Kidney epithelial cell (primary cell): Measurements from ENCODE around the gene IMMP2L. TPM values are rescaled to one million over a fixed set of nuclear protein-coding genes. Genes with fewer than 3 reads are reported as not detected.

Source experiments
- DNase-seq: peaks from one replicate; pipeline ENCODE4 v3.0.0-alpha.2; 2010; ENCODE audit warnings: low read depth
- H3K27me3 ChIP-seq: 2 replicates; pipeline ENCODE4 v1.6.0; 2011; ENCODE audit warnings: low read length; ENCODE audit not compliant: control insufficient read depth, insufficient read depth
- H3K36me3 ChIP-seq: 2 replicates; pipeline ENCODE4 v1.5.1; 2011; ENCODE audit warnings: low read length; ENCODE audit not compliant: control insufficient read depth, insufficient read depth
- H3K4me3 ChIP-seq: 2 replicates; pipeline ENCODE4 v1.5.1; 2011; ENCODE audit warnings: low read depth, mild to moderate bottlenecking, control low read depth, low read length
- total RNA-seq: library from RNA; depleted of rRNA; stranded (reverse); fragments of >200 nt; gene quantifications from 2 replicates; pipeline ENCODE4 v1.2.3, GENCODE V29; 2015
- TF ChIP-seq, protein P1 (sequence below): IDR thresholded peaks from 2 replicates; pipeline ENCODE4 v1.5.1; 2011; ENCODE audit warnings: mild to moderate bottlenecking, moderate library complexity, low read length, control low read depth, inconsistent platforms; ENCODE audit not compliant: insufficient read depth, poor library complexity, severe bottlenecking

Gene IMMP2L
- total RNA-seq, 1 donor from 2014 or later: 30.8 TPM

GRCh38 chr7:111005445-111005844 lies 556.8 kb downstream of the IMMP2L start:
- DNase-seq: no peak
- Histone ChIP-seq H3K27me3 (no peaks in the 10 kb centered on the region), H3K4me3 (no peak overlapping the region), H3K36me3 (no peaks in the 10 kb centered on the region)
- TF ChIP-seq, protein P1, sequence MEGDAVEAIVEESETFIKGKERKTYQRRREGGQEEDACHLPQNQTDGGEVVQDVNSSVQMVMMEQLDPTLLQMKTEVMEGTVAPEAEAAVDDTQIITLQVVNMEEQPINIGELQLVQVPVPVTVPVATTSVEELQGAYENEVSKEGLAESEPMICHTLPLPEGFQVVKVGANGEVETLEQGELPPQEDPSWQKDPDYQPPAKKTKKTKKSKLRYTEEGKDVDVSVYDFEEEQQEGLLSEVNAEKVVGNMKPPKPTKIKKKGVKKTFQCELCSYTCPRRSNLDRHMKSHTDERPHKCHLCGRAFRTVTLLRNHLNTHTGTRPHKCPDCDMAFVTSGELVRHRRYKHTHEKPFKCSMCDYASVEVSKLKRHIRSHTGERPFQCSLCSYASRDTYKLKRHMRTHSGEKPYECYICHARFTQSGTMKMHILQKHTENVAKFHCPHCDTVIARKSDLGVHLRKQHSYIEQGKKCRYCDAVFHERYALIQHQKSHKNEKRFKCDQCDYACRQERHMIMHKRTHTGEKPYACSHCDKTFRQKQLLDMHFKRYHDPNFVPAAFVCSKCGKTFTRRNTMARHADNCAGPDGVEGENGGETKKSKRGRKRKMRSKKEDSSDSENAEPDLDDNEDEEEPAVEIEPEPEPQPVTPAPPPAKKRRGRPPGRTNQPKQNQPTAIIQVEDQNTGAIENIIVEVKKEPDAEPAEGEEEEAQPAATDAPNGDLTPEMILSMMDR: no peak

- TF ChIP-seq, protein P1: no peak
- Histone ChIP-seq H3K27me3 (no peaks in the 10 kb centered on the region), H3K36me3 (no peaks in the 10 kb centered on the region), H3K4me3 (no peak overlapping the region)
- no peak for DNase-seq
Observed at GRCh38 chr7:111004310-111004901, 557.9 kb downstream of the IMMP2L start.

DNA sequence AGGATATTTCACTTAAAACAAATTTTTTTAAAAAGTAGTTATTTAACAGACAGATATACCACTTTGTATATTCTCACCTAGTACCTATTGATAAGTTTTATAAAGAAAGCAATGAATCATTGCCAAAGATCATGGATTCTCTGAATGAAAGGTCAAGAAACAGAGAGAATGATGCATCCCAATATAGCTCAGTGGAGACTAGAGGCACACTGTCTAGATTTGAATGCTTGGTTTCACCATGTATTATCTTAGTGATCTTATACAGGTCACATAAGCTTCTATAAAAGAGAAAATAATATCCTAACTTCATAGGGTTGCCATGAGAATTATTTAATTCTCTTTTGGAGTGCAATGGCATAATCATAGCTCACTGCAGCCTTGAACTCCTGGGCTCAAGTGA lies 558.4 kb downstream of the IMMP2L start:
- H3K36me3 ChIP-seq: no peaks in the 10 kb centered on the region
- no peaks in the 10 kb centered on the region for H3K27me3 ChIP-seq
- TF ChIP-seq, protein P1: no peak
- no peak overlapping the region for H3K4me3 ChIP-seq
- DNase-seq: no peak

DNA sequence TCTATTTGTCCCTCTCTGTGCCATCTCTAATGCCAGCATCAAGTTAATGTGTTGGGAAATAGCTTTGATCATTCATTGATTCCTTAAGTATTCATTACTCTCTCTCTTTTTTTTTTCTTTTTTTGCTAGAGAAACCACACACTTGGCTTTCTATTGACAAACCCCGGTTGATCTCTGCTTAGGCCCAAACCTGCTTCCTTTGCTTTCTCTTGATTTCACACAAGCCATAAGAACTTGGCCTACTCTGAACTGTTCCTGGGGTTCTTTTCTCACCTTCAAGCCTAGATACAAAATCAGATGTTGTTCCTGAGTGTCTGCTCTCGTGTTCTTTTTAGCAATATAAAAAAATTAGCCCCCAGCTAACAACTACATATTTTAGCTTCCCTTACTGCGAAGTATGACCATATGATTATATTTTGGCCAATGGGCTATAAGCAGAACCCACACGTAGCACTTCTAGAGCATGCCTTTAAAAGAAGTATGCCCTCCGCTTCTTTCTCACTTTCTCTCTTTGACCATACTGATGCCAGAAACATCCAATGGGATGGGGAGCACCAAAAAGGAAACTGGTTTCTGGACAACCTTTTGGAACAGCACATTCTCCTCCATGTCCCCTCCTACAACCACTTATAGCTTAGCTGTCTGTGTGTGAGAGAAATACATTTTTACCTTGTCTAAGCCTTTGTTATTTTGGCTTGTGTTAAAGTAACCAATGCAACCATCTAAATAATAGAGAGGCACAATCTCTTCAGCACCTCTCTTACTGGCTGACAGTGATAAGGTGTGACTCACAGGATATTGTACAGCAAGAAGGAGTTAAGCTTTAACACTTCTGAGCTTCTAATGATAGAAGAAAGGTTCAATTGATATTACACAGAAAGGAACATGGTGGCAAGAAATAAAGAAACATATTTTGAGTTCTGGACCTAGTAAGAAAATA lies 568.0 kb downstream of the IMMP2L start:
- no peaks in the 10 kb centered on the region for H3K36me3 ChIP-seq
- no peaks in the 10 kb centered on the region for H3K27me3 ChIP-seq
- DNase-seq: no peak
- TF ChIP-seq, protein P1: no peak
- no peak overlapping the region for H3K4me3 ChIP-seq

DNA sequence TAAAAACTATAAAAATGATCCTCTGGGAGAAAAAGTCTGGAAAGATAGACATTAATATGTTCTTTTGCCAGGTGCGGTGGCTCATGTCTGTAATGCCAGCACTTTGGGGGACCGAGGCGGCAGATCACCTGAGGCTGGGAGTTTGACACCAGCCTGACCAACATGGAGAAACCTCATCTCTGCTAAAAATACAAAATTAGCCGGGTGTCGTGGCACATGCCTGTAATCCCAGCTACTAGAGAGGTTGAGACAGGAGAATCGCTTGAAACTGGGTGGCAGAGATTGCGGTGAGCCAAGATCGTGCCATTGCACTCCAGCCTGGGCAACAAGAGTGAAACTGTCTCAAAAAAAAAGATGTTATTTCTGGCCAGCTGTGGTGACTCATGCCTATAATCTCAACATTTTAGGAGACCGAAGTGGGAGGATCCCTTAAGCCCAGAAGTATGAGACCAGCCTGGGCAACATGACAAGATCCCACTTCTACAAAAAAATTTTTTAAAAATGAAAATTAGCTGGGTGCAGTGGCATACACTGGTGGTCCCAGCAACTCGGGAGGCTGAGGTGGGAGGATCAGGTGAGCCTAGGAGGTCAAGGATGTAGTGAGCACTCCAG lies 573.3 kb downstream of the IMMP2L start:
- Histone ChIP-seq H3K27me3 (no peaks in the 10 kb centered on the region), H3K36me3 (no peaks in the 10 kb centered on the region), H3K4me3 (no peak overlapping the region)
- TF ChIP-seq, protein P1: no peak
- no peak for DNase-seq
